ENCODE measurements around the gene EVI5L. TPM values are rescaled to one million over a fixed set of nuclear protein-coding genes. Genes with fewer than 3 reads are reported as not detected.

The EVI5L gene
- total and polyA plus RNA-seq, 2 of the 8 experiments (the other 6 are each of a cell fraction or from before 2014, with no cell fraction given): 7.2 to 11.0 TPM

DNA sequence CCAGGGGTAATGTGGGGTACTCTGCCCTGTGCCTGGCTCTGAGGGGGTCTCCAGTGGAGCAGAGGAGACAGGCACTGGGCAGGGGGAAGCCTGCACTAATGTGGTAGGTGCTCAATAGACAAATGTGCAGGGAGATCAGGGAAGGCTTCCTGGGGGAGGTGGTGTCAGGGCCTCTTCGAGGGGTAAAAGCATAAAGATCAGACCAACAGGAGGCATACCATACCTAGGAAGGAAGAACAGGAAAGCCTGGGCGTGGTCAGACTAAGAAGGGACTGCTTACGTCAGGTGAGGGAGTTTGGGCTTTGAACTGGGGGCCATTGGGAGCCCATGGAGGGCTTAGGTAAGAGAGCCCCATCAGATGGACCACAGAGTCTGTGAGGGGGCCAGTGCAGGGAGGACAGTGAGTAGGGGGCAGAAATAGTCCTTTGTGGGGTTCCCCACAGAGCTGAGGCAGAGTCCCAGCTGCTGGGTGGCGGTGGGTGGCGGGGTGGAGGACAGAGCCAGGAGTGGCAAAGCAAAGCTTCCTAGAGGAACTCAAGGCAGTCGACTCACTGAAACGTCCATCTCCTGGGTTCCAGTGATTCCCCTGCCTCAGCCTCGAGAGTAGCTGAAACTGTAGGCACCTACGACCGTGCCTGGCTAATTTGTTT is 35.4 kb downstream of the EVI5L start:
- H3K14ac ChIP-seq (ENCODE audit: insufficient read length): no peak overlapping the region
- POLR2A ChIA-PET (ENCODE audit: partially characterized antibody): interaction anchor here (0.7 to 10.5 kb wide), 5 partner anchors 8 to 78 kb away, joined by 3 to 106 read pairs (median 4); partner anchors contain the start of genes SNAPC2, TGFBR3L and TIMM44
- FAIRE-seq: no peak

More for the DNA sequence above, 35.4 kb downstream of the EVI5L start:
- no peaks in the 10 kb centered on the region for H3K79me2 ChIP-seq (ENCODE audit: control insufficient read depth in 1 of 2, insufficient read depth in 2 of 2, low read length in 2 of 2)
- CTCF ChIA-PET (ENCODE audit: partially characterized antibody): interaction anchor here (0.6 to 11.2 kb wide), 4 partner anchors 9 to 54 kb away, joined by 3 to 112 read pairs (median 4); partner anchors contain the start of genes PRR36, SNAPC2 and TGFBR3L
- H3K4ac ChIP-seq (replicated peaks; ENCODE audit: insufficient read length, low read depth, low read length): no peak overlapping the region
- H4K91ac ChIP-seq (replicated peaks; ENCODE audit: insufficient read length, low read length): no peak overlapping the region
- no peak overlapping the region for H2BK15ac ChIP-seq (ENCODE audit: low read length)
- peaks cover 0 to 34% (median 21%) of the 10 kb centered on the region in 4 experiments; a peak in 5 of 7 replicates for H3K4me1 ChIP-seq (replicated peaks in 1 of 4; ENCODE audit: control insufficient read depth in 3 of 4, insufficient read depth in 4 of 4, low read length in 3 of 4)
- no peaks in the 10 kb centered on the region for H3K36me3 ChIP-seq (ENCODE audit: control insufficient read depth in 2 of 4, insufficient read depth in 4 of 4, low read length in 3 of 4)
- H3K4me3 ChIP-seq (ENCODE audit: extremely low read depth in 1 of 4, insufficient read depth in 2 of 4, low read depth in 3 of 4, low read length in 4 of 4): no peak overlapping the region
- H3K9me3 ChIP-seq (ENCODE audit: insufficient read depth in 2 of 2, low read depth in 1 of 2, low read length in 1 of 2): no peaks in the 10 kb centered on the region
- H2BK120ac ChIP-seq (replicated peaks; ENCODE audit: low read depth, low read length): no peak overlapping the region
- H4K20me1 ChIP-seq (replicated peaks in 1 of 2; ENCODE audit: control insufficient read depth in 1 of 2, insufficient read depth in 2 of 2, low read length in 2 of 2): peaks cover 0 to 11% of the 10 kb centered on the region in 2 experiments
- H2AK5ac ChIP-seq (ENCODE audit: low read depth, low read length): 0 out of 2 replicates have a peak overlapping the region, but pooled peaks have one; percentile 39
- H2BK12ac ChIP-seq (ENCODE audit: low read depth, low read length): no peak overlapping the region
- no peak overlapping the region for H3K9ac ChIP-seq (replicated peaks in 1 of 4; ENCODE audit: extremely low read depth in 1 of 4, low read depth in 3 of 4, low read length in 3 of 4)
- H2BK20ac ChIP-seq (ENCODE audit: low read length): no peak overlapping the region
- H2AFZ ChIP-seq (ENCODE audit: low read length): no peak overlapping the region
- DNase-seq (ENCODE audit: low read depth in 1 of 2, low spot score in 2 of 2): no peak
- no peak overlapping the region for H3K56ac ChIP-seq (replicated peaks; ENCODE audit: insufficient read length, low read depth, low read length)
- H3K18ac ChIP-seq (ENCODE audit: extremely low read depth, low read length): no peak overlapping the region
- peaks cover 19% of the 10 kb centered on the region; the same call in 1 of the 2 replicates for H3K23me2 ChIP-seq (ENCODE audit: low read depth, low read length)
- WGBS, 2 experiments (ENCODE audit: extremely low coverage in 1 of 2, insufficient coverage in 1 of 2, insufficient read length in 1 of 2, insufficient replicate concordance in 2 of 2, low coverage in 1 of 2, low lambda C conversion rate in 2 of 2, missing lambda C conversion rate in 1 of 2): 76% methylated on average over 10 of the region's 10 CpGs; no CpG with 5 or more reads in 1 of the 2 experiments
- H4K8ac ChIP-seq (ENCODE audit: extremely low read depth, insufficient read depth, low read length): no peak overlapping the region
- H2BK5ac ChIP-seq (ENCODE audit: low read depth, low read length): no peak overlapping the region
- TF ChIP-seq SP2 (IDR thresholded peaks at IDR 0.05; ENCODE audit: low read length): no peak
- TF ChIP-seq ZNF274 (IDR thresholded peaks at IDR 0.05; ENCODE audit: borderline replicate concordance, extremely low read depth, low read length): no peak
- TF ChIP-seq CEBPB (IDR thresholded peaks at IDR 0.05; ENCODE audit: low read depth, low read length): no peak
- no peak overlapping the region for H3K27ac ChIP-seq (ENCODE audit: low read depth, low read length)
- H3K79me1 ChIP-seq (ENCODE audit: low read depth, low read length): no peaks in the 10 kb centered on the region
- H3K23ac ChIP-seq (ENCODE audit: insufficient read length): no peak overlapping the region
- peaks cover 8 to 46% (median 34%) of the 10 kb centered on the region in 4 experiments for H3K27me3 ChIP-seq (replicated peaks in 1 of 4; ENCODE audit: control insufficient read depth in 3 of 4, extremely low read depth in 1 of 4, insufficient read depth in 3 of 4, low read length in 3 of 4)
- H3K4me2 ChIP-seq (ENCODE audit: insufficient read depth in 1 of 2, low read depth in 2 of 2, low read length in 2 of 2): no peak overlapping the region
- H4K5ac ChIP-seq (ENCODE audit: insufficient read length, low read depth, low read length): no peak overlapping the region
